GM20000 (cell line): Measurements from ENCODE around the gene KMT2D.

Experiments
- DNase-seq: peaks from one replicate; pipeline ENCODE4 v3.0.0; 2012; ENCODE audit warnings: low spot score
- CTCF ChIP-seq: IDR thresholded peaks from 2 replicates; pipeline ENCODE4 v1.5.1; 2012; ENCODE audit warnings: mild to moderate bottlenecking, control low read depth; ENCODE audit errors: extremely low read depth, missing control alignments

Gene KMT2D

DNA sequence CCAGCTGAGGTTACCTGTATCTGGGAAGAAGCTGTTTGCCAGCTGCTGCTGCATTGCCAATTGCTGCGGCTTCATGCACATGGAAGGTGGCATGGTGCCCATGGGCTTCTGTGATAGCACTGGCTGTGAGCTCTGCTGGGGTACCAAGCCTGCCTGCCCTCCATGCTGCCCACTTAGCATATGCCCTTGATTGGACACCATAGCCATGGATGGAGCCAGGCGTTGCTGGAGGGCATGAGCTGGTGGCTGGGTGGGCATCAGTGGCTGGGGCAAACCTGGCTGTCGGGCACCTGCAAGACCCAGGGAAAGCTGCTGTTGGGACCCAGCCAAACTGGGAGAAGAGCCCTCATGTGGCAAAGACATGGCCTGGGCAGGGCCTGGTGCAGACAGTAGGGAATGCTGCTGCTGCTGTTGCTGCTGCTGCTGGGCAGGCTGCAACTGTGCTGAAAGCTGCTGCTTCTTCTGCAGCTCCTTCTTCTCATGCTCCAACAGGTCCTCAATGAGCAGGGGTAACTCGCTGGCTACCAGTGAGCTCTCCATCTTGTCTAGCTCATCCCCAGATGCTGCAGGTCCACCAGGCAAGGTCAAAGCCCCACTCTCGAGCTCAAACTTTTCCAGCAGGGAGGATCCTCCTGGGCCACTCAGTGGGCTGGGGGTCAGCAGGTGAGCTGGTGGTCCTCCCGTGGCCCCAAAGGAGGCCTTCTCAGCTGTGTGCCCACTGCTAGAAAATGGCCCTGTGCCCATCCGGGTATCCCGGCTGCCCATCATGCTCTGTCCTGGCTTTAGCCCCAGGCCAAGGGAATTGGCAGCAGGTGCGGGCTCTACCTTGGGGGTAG is 23.3 kb downstream of the KMT2D start:
- DNase-seq = no peak
- no peak for TF ChIP-seq CTCF

DNA sequence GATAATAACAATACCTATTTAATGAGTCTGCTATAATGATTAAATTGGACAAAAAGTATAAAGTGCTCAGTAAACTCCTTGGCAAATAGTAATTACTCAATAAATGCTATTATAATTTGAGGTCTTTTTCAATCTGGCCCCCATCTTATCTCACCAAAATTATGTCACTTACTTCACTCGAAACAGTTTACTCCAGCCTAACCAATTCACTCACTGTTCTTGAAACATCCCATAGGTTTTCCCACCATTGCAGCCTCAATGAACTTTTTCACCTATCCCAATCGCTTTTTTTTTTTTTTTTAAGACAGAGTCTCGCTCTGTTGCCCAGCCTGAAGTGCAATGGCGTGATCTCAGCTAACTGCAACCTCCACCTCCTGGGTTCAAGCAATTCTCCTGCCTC is 24.6 kb downstream of the KMT2D start:
- TF ChIP-seq CTCF = no peak
- DNase-seq = no peak

- no peak for DNase-seq
- no peak for TF ChIP-seq CTCF
Measured at GRCh38 chr12:49034286-49034622, 26.3 kb downstream of the KMT2D start.

DNA sequence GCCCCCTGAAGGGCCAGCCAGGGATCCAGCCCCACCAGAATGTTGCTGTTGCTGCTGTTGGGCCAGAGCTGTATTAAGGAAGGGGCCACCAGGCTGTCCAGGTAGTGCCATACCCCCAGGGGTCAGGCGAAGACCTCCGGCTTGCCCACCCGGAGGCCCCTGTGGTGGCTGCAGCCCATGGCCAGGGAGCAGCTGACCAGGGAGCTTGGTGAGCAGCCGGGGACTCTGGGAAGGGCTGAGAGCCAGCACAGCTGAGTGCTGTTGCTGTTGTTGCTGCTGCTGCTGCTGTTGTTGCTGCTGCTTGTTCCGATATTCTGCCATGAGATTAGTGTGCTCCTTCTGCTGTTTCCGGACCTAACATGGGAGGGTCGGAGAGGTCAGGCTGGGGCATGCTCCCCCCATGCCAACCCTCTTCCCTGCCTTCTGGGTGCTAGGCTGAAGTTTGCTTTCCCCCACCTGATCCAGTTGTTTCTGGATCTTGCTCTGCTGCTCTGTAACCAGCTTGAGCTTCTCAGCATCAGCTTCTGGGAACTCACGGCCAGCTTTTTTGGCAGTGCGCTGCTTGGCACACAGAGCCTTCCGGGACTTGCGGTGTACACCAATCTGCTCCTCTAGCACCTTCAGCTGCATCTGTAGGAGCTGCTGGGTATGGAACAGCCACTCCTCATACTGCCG is 26.8 kb downstream of the KMT2D start:
- TF ChIP-seq CTCF = no peak
- no peak for DNase-seq

- no peak for DNase-seq
- TF ChIP-seq CTCF = no peak
Measured at GRCh38 chr12:49032679-49033447, 27.7 kb downstream of the KMT2D start.

DNA sequence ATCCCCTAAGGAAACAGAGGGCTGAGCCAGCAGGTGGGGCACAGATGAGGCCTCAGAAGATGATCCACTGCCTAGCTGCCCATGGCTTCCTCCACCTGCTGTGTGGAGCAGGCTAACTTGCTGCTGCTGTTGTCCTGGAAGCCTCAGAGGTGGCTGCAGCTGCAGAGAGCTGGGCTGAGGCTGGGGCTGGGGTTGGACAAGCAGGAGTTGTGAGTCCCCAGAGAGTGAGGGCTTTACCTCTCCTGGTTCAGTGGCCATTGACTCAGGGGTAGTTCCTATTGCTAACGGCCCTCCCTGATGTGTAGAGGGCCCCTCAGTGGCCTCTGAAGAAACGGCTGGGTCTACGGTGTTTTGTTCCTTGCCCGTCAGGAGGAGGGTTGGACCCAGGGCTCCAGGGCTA is 28.3 kb downstream of the KMT2D start:
- no peak for DNase-seq
- TF ChIP-seq CTCF = no peak
